GM12892 (cell line): ENCODE results near the gene AGR2.

Experiments
- POLR2A ChIP-seq: IDR thresholded peaks from 2 replicates; pipeline ENCODE4 v1.6.1; 2011; ENCODE audit warnings: low read depth, low read length, control low read depth
- POLR2AphosphoS5 ChIP-seq: IDR thresholded peaks from 2 replicates; pipeline ENCODE4 v1.6.1; 2011; ENCODE audit warnings: low read depth, low read length, control low read depth
- TAF1 ChIP-seq: IDR thresholded peaks from 2 replicates; pipeline ENCODE4 v1.6.1; 2011; ENCODE audit warnings: low read depth, mild to moderate bottlenecking, control low read depth, low read length, borderline replicate concordance

DNA sequence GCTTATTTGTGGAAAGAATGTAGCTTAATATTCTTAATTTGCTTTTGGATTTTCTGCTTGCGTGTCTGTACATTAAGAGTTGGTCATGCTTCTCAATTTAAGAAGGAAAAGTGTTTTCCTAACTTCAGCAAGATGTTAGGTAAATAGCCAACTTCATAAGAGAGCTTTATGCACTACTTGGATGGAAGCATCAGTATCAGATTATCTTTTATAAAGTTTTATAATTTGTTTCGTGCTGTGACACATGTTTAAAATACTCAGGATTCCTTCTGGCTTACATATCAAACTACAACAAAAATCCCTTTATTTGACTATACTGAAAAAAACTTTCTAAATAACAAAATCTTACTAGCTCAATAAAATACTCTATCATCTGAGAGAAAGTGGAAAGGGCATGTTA lies 34.8 kb upstream of the AGR2 start:
- TF ChIP-seq POLR2AphosphoS5 (no peak), POLR2A (no peak), TAF1 (no peak)
